GM12875 (cell line): ENCODE measurements around the gene NSG2.

ENCODE experiments used
- H3K4me3 ChIP-seq: one replicate; pipeline ENCODE4 v1.5.1; 2011; ENCODE audit warnings: low read depth, low read length, control low read depth
- CTCF ChIP-seq: IDR thresholded peaks from 2 replicates; pipeline ENCODE4 v1.5.1; 2011; ENCODE audit warnings: low read depth, mild to moderate bottlenecking, control low read depth, inconsistent platforms, low read length, moderate library complexity, borderline replicate concordance; ENCODE audit not compliant: insufficient read depth

Gene NSG2

GRCh38 chr5:174157048-174157447, 111.5 kb downstream of the NSG2 start:
- no peak overlapping the region for H3K4me3 ChIP-seq
- TF ChIP-seq CTCF: no peak
